ENCODE measurements around the gene STPG1. TPM values are rescaled to one million over a fixed set of nuclear protein-coding genes. Genes with fewer than 3 reads are reported as not detected.

Gene STPG1
- total and polyA plus RNA-seq, 2 of the 13 experiments (the other 11 are each of a cell fraction or from before 2014, with no cell fraction given), result 3.4 to 4.3 TPM

DNA sequence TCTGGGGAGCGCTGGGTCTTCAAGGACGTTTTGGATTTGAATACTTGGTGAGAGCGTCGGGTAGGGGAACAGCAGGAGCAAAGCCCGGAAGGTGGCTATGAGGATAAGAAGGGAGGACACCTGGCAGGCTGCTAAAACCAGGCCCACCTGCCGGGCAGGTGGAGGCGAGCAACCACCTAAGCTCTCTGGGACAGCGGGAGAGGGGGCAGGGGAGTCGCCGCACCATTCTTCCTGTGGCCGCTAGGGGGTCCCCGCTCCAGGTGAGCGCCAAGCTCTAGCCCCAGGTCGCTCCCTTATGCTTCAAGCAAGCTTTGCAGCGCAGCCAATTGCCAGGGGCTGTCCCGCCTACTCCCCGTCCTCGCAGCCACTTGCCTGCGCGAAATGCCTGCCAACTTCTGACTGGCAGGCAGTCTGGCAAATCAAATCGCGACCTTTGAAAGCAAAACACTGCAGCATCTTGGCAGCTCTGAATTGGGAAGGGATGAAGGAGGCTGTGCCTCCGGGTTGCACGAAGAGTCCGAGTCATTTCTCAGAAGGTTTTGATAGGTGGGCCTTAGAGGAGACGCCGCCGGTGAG, 1.8 kb upstream of the STPG1 start, which contains the start of gene NIPAL3 (continued):
- TF ChIP-seq FOXM1 (CRISPR knock-in tag; IDR thresholded peaks at IDR 0.05) (no peak), ZNF878 (CRISPR knock-in tag; IDR thresholded peaks at IDR 0.05) (no peak), SRSF9 (IDR thresholded peaks at IDR 0.05; ENCODE audit: borderline replicate concordance, insufficient read depth, low read depth, low read length, poor library complexity, severe bottlenecking) (no peak), SKI (IDR thresholded peaks at IDR 0.05; ENCODE audit: partially characterized antibody) (peak; percentile 33), ARHGAP35 (CRISPR knock-in tag; IDR thresholded peaks at IDR 0.05; ENCODE audit: borderline replicate concordance) (no peak), ZNF446 (CRISPR knock-in tag; IDR thresholded peaks at IDR 0.05) (no peak), ZNF468 (CRISPR knock-in tag; IDR thresholded peaks at IDR 0.05) (no peak), ZNF556 (CRISPR knock-in tag; IDR thresholded peaks at IDR 0.05; ENCODE audit: borderline replicate concordance) (no peak), HNRNPL (IDR thresholded peaks at IDR 0.05; ENCODE audit: low read depth, low read length) (no peak), ADNP (CRISPR knock-in tag; IDR thresholded peaks at IDR 0.05) (no peak), ZNF235 (CRISPR knock-in tag; IDR thresholded peaks at IDR 0.05; ENCODE audit: borderline replicate concordance) (no peak), ZNF567 (CRISPR knock-in tag; IDR thresholded peaks at IDR 0.05; ENCODE audit: borderline replicate concordance) (peak; percentile 80; the same call in 1 of the 2 replicates), PHF21A (CRISPR knock-in tag; IDR thresholded peaks at IDR 0.05) (peak; percentile 56)
- TF ChIP-seq, protein P1, sequence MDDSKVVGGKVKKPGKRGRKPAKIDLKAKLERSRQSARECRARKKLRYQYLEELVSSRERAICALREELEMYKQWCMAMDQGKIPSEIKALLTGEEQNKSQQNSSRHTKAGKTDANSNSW (CRISPR knock-in tag; IDR thresholded peaks at IDR 0.05; ENCODE audit: borderline replicate concordance), result no peak
- TF ChIP-seq, protein P2, sequence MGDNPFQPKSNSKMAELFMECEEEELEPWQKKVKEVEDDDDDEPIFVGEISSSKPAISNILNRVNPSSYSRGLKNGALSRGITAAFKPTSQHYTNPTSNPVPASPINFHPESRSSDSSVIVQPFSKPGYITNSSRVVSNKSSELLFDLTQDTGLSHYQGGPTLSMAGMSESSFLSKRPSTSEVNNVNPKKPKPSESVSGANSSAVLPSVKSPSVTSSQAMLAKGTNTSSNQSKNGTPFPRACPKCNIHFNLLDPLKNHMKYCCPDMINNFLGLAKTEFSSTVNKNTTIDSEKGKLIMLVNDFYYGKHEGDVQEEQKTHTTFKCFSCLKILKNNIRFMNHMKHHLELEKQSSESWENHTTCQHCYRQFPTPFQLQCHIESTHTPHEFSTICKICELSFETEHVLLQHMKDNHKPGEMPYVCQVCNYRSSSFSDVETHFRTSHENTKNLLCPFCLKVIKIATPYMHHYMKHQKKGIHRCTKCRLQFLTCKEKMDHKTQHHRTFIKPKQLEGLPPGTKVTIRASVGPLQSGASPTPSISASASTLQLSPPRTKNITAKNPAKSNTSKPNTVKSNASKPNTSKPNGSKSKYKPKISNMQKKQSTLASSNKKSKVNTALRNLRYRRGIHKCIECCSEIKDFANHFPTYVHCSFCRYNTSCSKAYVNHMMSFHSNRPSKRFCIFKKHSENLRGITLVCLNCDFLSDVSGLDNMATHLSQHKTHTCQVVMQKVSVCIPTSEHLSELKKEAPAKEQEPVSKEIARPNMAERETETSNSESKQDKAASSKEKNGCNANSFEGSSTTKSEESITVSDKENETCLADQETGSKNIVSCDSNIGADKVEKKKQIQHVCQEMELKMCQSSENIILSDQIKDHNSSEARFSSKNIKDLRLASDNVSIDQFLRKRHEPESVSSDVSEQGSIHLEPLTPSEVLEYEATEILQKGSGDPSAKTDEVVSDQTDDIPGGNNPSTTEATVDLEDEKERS (CRISPR knock-in tag; IDR thresholded peaks at IDR 0.05), result no peak; the same call in 1 of the 2 replicates
- TF ChIP-seq, protein P3, sequence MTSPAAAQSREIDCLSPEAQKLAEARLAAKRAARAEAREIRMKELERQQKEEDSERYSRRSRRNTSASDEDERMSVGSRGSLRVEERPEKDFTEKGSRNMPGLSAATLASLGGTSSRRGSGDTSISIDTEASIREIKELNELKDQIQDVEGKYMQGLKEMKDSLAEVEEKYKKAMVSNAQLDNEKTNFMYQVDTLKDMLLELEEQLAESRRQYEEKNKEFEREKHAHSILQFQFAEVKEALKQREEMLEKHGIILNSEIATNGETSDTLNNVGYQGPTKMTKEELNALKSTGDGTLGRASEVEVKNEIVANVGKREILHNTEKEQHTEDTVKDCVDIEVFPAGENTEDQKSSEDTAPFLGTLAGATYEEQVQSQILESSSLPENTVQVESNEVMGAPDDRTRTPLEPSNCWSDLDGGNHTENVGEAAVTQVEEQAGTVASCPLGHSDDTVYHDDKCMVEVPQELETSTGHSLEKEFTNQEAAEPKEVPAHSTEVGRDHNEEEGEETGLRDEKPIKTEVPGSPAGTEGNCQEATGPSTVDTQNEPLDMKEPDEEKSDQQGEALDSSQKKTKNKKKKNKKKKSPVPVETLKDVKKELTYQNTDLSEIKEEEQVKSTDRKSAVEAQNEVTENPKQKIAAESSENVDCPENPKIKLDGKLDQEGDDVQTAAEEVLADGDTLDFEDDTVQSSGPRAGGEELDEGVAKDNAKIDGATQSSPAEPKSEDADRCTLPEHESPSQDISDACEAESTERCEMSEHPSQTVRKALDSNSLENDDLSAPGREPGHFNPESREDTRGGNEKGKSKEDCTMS (CRISPR knock-in tag; conservative IDR thresholded peaks at IDR 0.05), result no peak
- TF ChIP-seq, protein P4, sequence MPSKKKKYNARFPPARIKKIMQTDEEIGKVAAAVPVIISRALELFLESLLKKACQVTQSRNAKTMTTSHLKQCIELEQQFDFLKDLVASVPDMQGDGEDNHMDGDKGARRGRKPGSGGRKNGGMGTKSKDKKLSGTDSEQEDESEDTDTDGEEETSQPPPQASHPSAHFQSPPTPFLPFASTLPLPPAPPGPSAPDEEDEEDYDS (CRISPR knock-in tag; IDR thresholded peaks at IDR 0.05), result peak; percentile 84
- TF ChIP-seq, protein P5, sequence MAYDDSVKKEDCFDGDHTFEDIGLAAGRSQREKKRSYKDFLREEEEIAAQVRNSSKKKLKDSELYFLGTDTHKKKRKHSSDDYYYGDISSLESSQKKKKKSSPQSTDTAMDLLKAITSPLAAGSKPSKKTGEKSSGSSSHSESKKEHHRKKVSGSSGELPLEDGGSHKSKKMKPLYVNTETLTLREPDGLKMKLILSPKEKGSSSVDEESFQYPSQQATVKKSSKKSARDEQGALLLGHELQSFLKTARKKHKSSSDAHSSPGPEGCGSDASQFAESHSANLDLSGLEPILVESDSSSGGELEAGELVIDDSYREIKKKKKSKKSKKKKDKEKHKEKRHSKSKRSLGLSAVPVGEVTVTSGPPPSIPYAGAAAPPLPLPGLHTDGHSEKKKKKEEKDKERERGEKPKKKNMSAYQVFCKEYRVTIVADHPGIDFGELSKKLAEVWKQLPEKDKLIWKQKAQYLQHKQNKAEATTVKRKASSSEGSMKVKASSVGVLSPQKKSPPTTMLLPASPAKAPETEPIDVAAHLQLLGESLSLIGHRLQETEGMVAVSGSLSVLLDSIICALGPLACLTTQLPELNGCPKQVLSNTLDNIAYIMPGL (CRISPR knock-in tag; IDR thresholded peaks at IDR 0.05; ENCODE audit: borderline replicate concordance in 1 of 2, low read depth in 1 of 2), result peak; percentile 79 to 97
- TF ChIP-seq, protein P6, sequence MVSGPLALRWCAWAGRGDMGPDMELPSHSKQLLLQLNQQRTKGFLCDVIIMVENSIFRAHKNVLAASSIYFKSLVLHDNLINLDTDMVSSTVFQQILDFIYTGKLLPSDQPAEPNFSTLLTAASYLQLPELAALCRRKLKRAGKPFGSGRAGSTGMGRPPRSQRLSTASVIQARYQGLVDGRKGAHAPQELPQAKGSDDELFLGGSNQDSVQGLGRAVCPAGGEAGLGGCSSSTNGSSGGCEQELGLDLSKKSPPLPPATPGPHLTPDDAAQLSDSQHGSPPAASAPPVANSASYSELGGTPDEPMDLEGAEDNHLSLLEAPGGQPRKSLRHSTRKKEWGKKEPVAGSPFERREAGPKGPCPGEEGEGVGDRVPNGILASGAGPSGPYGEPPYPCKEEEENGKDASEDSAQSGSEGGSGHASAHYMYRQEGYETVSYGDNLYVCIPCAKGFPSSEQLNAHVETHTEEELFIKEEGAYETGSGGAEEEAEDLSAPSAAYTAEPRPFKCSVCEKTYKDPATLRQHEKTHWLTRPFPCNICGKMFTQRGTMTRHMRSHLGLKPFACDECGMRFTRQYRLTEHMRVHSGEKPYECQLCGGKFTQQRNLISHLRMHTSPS (CRISPR knock-in tag; IDR thresholded peaks at IDR 0.05; ENCODE audit: low read depth), result peak; percentile 48; the same call in 1 of the 2 replicates

All from HepG2 (cell line).